Neural cell (in vitro differentiated cells): ENCODE measurements around the gene DPYSL4. TPM values are rescaled to one million over a fixed set of nuclear protein-coding genes. Genes with fewer than 3 reads are reported as not detected.

Experiments
- H2AFZ ChIP-seq: fragments of 200-600, 300-800 bp; sonication (generic), shearing (Covaris generic); 2 replicates; pipeline ENCODE4 v1.6.0; 2014; ENCODE audit warnings: low read depth, mild to moderate bottlenecking, antibody characterized with exemption, low read length, moderate library complexity
- H3F3A ChIP-seq: fragments of 200-600 bp; shearing (Covaris generic); 2 replicates; pipeline ENCODE4 v1.6.1; 2016; ENCODE audit warnings: mild to moderate bottlenecking, moderate library complexity, mixed read lengths, antibody characterized with exemption, low read length; ENCODE audit not compliant: insufficient read depth, poor library complexity, severe bottlenecking
- H3K27ac ChIP-seq: fragments of 200-600, 300-800 bp; sonication (generic), shearing (Covaris generic); 2 replicates; pipeline ENCODE4 v1.5.1; 2014; ENCODE audit warnings: mild to moderate bottlenecking, low read length, moderate library complexity
- H3K27me3 ChIP-seq: fragments of 300-800, 200-600 bp; sonication (generic), shearing (Covaris generic); 2 replicates; pipeline ENCODE4 v1.6.0; 2014; ENCODE audit warnings: mild to moderate bottlenecking, low read depth, low read length, moderate library complexity; ENCODE audit not compliant: insufficient read depth
- H3K36me3 ChIP-seq: fragments of 300-800, 200-600 bp; sonication (generic), shearing (Covaris generic); 2 replicates; pipeline ENCODE4 v1.5.1; 2014; ENCODE audit warnings: mild to moderate bottlenecking, antibody characterized with exemption, low read length, moderate library complexity; ENCODE audit not compliant: insufficient read depth
- H3K4me2 ChIP-seq: fragments of 300-800, 200-600 bp; sonication (generic), shearing (Covaris generic); 2 replicates; pipeline ENCODE4 v1.6.0; 2014; ENCODE audit warnings: mild to moderate bottlenecking, low read length
- H3K4me3 ChIP-seq: fragments of 300-800, 200-600 bp; sonication (generic), shearing (Covaris generic); 2 replicates; pipeline ENCODE4 v1.5.1; 2014; ENCODE audit warnings: mild to moderate bottlenecking, low read length, moderate library complexity
- H3K79me2 ChIP-seq: fragments of 200-600 bp; shearing (Covaris generic); replicated peaks from 2 replicates; pipeline ENCODE4 v1.6.0; 2014; ENCODE audit warnings: mild to moderate bottlenecking, low read length, moderate library complexity; ENCODE audit not compliant: insufficient read depth
- H3K9ac ChIP-seq: fragments of 300-800, 200-600 bp; sonication (generic), shearing (Covaris generic); 2 replicates; pipeline ENCODE4 v1.6.1; 2016; ENCODE audit warnings: mild to moderate bottlenecking, low read length, mixed read lengths
- H3K9me2 ChIP-seq: fragments of 200-600 bp; shearing (Covaris generic); 2 replicates; pipeline ENCODE4 v1.6.1; 2016; ENCODE audit warnings: mild to moderate bottlenecking, low read length, mixed read lengths; ENCODE audit not compliant: insufficient read depth
- H3K9me3 ChIP-seq: fragments of 200-600, 300-800 bp; sonication (generic), shearing (Covaris generic); 2 replicates; pipeline ENCODE4 v1.6.1; 2016; ENCODE audit warnings: mild to moderate bottlenecking, mixed run types, low read length, moderate library complexity, mixed read lengths
- H4K20me1 ChIP-seq: fragments of 200-600 bp; shearing (Covaris generic); 2 replicates; pipeline ENCODE4 v1.6.1; 2016; ENCODE audit warnings: mild to moderate bottlenecking, mixed run types; ENCODE audit not compliant: insufficient read depth
- CTCF ChIP-seq: fragments of 450-650 bp; IDR thresholded peaks from 2 replicates; pipeline ENCODE4 v1.5.1; 2014; ENCODE audit warnings: antibody characterized with exemption, mild to moderate bottlenecking, moderate library complexity; ENCODE audit not compliant: poor library complexity, severe bottlenecking
- EP300 ChIP-seq: fragments of 450-650 bp; conservative IDR thresholded peaks from 2 replicates; pipeline ENCODE4 v1.6.1; 2014; ENCODE audit warnings: antibody characterized with exemption, mild to moderate bottlenecking, moderate library complexity; ENCODE audit not compliant: poor library complexity, severe bottlenecking
- EZH2 ChIP-seq: fragments of 200-600, 300-800 bp; shearing (Covaris generic), sonication (generic); IDR thresholded peaks from 2 replicates; pipeline ENCODE4 v1.6.1; 2014; ENCODE audit warnings: antibody characterized with exemption, low read length, borderline replicate concordance, mild to moderate bottlenecking; ENCODE audit not compliant: insufficient read depth, poor library complexity, severe bottlenecking
- MXI1 ChIP-seq: fragments of 450-650 bp; conservative IDR thresholded peaks from 2 replicates; pipeline ENCODE4 v1.6.1; 2014; ENCODE audit warnings: antibody characterized with exemption, mild to moderate bottlenecking; ENCODE audit not compliant: poor library complexity, severe bottlenecking
- POLR2AphosphoS5 ChIP-seq: IDR thresholded peaks from 2 replicates; pipeline ENCODE4 v1.6.1; 2012
- RAD21 ChIP-seq: fragments of 450-650 bp; conservative IDR thresholded peaks from 2 replicates; pipeline ENCODE4 v1.6.1; 2014; ENCODE audit warnings: antibody characterized with exemption, mild to moderate bottlenecking, moderate library complexity
- SMC3 ChIP-seq: fragments of 450-650 bp; conservative IDR thresholded peaks from 2 replicates; pipeline ENCODE4 v1.6.1; 2014; ENCODE audit warnings: antibody characterized with exemption, mild to moderate bottlenecking, moderate library complexity; ENCODE audit not compliant: poor library complexity
- TAF1 ChIP-seq: IDR thresholded peaks from 2 replicates; pipeline ENCODE4 v1.6.1; 2012; ENCODE audit warnings: low read depth
- polyA minus RNA-seq: library from RNA; depleted of rRNA, polyadenylated mRNA; stranded (reverse); fragments of >200 nt; gene quantifications from 2 replicates; pipeline ENCODE4 v1.2.3, GENCODE V29; 2014
- polyA plus RNA-seq: library from polyadenylated mRNA; depleted of rRNA; stranded (reverse); fragments of >200 nt; gene quantifications from 2 replicates; pipeline ENCODE4 v1.2.3, GENCODE V29; 2014
- TF ChIP-seq, protein P1 (sequence below): IDR thresholded peaks from 2 replicates; pipeline ENCODE4 v1.6.1; 2012; ENCODE audit warnings: borderline replicate concordance

The DPYSL4 gene
- 116 and 143 TPM in 2 replicates for polyA plus RNA-seq
- polyA minus RNA-seq = 102 and 118 TPM in 2 replicates

DNA sequence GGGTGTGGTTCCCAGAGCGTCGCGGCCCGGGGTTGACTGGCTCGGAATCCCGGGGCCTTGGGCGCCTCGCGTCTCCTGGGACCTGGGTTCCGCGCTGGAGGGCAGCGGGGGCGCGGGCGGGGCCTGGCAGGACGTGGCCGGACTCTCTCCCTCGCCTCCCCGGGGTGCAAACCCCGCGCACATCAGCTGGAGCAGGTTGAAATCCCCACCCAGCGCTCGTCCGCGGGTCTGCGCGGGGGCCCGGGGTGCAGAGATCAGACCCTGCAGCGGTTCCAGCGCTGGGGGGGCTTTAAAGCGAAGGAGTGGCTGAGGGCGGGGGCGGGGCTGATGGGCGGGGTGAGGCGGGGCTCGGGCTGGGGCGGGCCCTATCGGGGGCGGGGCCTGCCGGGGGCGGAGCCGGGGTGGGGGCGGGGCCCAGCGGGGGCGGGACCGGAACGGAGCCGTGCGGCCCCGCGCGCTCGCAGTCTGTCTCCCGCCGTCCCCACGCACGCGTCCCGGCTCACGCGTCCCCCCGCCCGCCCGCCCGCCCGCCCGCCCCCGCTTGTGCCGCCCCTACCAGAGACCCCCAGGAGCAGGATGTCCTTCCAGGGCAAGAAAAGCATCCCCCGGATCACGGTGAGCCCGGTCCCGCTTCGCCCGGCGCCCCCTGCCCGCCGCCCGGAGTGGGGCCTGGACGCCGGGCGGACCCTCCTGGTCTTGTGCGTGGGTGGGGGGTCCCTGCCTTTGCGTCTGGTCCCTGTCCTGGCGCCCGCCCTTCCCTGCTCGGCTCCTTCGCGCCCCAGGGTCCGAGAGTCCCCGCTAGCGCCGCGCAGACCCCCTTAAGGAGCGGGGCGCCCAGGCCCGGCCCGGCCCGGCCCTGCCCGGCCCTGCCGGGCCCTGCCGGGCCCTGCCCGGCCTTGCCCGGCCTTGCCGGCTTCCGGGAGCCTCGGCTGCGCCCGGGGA is at the start of gene DPYSL4:
TSS of gene DPYSL4 (plus strand) at position 461 of the 942 bp plus-strand sequence. CDS start at position 577, 116 bp downstream.
- H3K9me2 ChIP-seq = no peaks in the 10 kb centered on the region
- peak within 1 kb of the TSS; percentile 94 for H3K4me2 ChIP-seq
- peak within 1 kb of the TSS; percentile 93 for H3K9ac ChIP-seq
- TF ChIP-seq RAD21 (peak; percentile 12), EP300 (no peak), CTCF (peak; percentile 14), TAF1 (no peak), POLR2AphosphoS5 (peak; percentile 64), MXI1 (peak; percentile 13), EZH2 (peak; percentile 19), SMC3 (peak; percentile 17)
- TF ChIP-seq, protein P1, sequence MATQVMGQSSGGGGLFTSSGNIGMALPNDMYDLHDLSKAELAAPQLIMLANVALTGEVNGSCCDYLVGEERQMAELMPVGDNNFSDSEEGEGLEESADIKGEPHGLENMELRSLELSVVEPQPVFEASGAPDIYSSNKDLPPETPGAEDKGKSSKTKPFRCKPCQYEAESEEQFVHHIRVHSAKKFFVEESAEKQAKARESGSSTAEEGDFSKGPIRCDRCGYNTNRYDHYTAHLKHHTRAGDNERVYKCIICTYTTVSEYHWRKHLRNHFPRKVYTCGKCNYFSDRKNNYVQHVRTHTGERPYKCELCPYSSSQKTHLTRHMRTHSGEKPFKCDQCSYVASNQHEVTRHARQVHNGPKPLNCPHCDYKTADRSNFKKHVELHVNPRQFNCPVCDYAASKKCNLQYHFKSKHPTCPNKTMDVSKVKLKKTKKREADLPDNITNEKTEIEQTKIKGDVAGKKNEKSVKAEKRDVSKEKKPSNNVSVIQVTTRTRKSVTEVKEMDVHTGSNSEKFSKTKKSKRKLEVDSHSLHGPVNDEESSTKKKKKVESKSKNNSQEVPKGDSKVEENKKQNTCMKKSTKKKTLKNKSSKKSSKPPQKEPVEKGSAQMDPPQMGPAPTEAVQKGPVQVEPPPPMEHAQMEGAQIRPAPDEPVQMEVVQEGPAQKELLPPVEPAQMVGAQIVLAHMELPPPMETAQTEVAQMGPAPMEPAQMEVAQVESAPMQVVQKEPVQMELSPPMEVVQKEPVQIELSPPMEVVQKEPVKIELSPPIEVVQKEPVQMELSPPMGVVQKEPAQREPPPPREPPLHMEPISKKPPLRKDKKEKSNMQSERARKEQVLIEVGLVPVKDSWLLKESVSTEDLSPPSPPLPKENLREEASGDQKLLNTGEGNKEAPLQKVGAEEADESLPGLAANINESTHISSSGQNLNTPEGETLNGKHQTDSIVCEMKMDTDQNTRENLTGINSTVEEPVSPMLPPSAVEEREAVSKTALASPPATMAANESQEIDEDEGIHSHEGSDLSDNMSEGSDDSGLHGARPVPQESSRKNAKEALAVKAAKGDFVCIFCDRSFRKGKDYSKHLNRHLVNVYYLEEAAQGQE = no peak
- no peaks in the 10 kb centered on the region for H3F3A ChIP-seq
- peaks cover 30% of the 10 kb centered on the region for H3K27me3 ChIP-seq
- no peak within 1 kb of the TSS for H3K27ac ChIP-seq
- H3K4me3 ChIP-seq = peak within 1 kb of the TSS; percentile 98
- no peaks in the 10 kb centered on the region for H3K36me3 ChIP-seq
- H4K20me1 ChIP-seq = peaks cover 6% of the 10 kb centered on the region
- H3K79me2 ChIP-seq = peaks cover 23% of the 10 kb centered on the region
- peak within 1 kb of the TSS; percentile 14 for H2AFZ ChIP-seq
- H3K9me3 ChIP-seq = no peaks in the 10 kb centered on the region

DNA sequence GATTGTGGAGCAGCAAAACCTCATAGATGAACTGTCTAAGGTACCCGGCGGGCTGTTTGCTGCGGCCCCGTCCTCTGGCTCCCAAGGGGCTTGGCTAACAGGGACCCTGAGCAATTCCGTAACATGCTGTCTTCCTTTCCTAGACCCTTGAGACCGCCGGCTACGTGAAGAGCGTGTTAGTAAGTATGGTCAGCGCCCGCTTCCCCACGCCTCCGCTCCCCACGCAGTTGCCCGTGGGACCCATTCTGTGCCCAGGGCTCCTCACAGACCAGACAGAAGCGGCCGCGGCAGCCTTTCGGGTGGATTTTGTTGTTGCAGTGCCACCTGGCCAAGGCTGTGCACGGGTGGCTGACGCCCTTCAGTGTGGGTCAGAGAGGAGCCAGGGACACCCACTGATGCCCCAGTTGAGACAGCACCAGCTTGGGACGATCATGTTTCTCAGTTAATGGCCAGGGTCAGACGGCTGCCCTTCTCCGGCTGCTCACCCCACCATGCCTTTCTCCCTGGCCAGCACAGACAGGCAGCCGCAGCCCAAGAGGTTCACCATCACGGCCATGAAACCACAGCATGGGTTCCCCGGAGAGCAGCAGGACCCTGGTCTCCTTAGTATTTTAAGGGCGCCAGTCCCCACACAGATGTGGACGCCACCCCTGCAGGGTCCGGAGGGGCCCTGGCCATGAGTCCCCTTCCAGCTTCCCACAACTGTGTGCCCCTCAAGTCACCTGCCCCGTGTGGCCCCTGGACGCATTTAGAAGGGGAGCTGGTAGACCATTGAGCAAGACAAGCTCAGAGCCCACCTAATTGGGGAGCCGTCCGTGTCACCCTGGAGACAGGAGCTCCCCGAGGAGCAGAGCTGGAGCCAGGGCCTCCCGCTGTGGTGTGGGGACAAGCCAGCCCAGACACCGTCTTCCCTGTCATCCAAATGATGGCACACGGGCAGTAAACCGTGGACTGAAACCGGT is 49.4 kb upstream of the DPYSL4 start:
- Histone ChIP-seq H3K27ac (no peak overlapping the region), H3K4me2 (no peak overlapping the region), H3K36me3 (no peaks in the 10 kb centered on the region), H3K9ac (no peak overlapping the region), H3K79me2 (no peaks in the 10 kb centered on the region), H3K9me2 (no peaks in the 10 kb centered on the region), H3F3A (no peaks in the 10 kb centered on the region), H3K4me3 (no peak overlapping the region), H3K27me3 (no peaks in the 10 kb centered on the region), H3K9me3 (no peaks in the 10 kb centered on the region), H2AFZ (no peak overlapping the region), H4K20me1 (no peaks in the 10 kb centered on the region)
- TF ChIP-seq RAD21 (no peak), SMC3 (no peak), EP300 (no peak), EZH2 (no peak), TAF1 (no peak), CTCF (no peak), MXI1 (no peak), POLR2AphosphoS5 (no peak)
- TF ChIP-seq, protein P1 = no peak
